Activated CD4-positive, CD25-positive, alpha-beta regulatory T cell treated with anti-CD3 and anti-CD28 coated beads, Interleukin-2, amount 50 U/mL, for 24 hours (primary cell): ENCODE measurements around the gene CLCC1.
"Not testable (repeated sequence)": the region's sequence is repeated elsewhere in the genome, so short reads cannot be mapped to it uniquely, and the experiment has no call there.

ENCODE experiments used
- ATAC-seq, 2 donors: fragments of 150-1000 bp; cut with Tn5 transposase; one replicate each; pipeline ENCODE4 v1.10.0; 2021; ENCODE audit warnings: mild to moderate bottlenecking in 1 of 2, moderate library complexity in 1 of 2

The CLCC1 gene, protein sequence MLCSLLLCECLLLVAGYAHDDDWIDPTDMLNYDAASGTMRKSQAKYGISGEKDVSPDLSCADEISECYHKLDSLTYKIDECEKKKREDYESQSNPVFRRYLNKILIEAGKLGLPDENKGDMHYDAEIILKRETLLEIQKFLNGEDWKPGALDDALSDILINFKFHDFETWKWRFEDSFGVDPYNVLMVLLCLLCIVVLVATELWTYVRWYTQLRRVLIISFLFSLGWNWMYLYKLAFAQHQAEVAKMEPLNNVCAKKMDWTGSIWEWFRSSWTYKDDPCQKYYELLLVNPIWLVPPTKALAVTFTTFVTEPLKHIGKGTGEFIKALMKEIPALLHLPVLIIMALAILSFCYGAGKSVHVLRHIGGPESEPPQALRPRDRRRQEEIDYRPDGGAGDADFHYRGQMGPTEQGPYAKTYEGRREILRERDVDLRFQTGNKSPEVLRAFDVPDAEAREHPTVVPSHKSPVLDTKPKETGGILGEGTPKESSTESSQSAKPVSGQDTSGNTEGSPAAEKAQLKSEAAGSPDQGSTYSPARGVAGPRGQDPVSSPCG

DNA sequence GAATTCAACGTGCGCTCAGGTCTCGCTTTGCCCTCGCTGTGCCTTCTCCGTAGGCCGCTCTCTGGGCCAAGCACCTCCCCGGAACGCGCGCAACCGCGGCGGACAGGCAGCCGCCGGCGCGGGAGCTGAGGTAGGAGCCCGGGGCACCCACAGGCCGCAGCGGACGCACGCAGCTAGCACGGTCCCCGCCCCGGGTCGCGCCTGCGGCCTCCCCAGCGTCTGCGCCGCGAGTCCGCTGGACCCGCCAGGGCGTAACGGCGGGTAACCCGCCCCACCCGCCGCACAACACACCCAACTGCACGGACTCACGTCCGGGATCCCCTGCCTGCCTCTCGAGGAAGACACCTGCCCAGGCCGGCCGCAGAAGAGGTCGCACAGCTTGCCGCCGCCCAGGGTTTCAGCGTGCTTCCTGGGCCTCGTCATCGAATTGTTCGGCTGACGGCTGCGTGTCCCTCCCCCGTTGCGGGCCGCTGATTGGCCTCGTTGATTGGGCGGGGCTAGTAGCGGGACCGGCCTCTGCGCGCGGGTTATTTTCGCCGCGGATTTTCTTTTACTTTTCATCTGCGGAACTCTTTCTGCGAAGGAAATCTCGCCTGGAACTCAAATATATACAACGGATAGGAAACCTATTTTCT, at the start of gene CLCC1:
CLCC1 (minus strand) TSS at position 433 of the 635 bp plus-strand sequence. CDS start 13,047 bp downstream, outside the sequence.
- ATAC-seq, result peak; percentile 96 to 97

DNA sequence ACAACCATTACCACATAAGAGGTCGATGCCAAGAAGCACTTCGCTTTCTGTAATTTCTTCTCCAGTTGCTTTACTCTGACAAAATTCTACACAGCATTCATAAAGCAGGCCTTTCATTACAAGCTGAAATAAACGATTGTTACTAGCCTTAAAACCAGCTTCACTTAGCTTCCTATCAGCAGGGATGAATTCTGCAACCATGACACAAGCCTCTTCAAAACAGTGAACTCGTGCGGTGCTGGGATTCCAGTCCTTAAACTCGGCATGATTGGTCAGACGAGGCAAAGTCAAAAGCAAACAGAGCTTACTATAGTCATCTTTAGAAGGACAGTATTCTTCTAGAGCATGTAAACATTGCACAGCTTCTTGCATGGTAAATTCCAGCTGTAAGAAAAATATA, 48.1 kb upstream of the CLCC1 start:
- no peak for ATAC-seq

DNA sequence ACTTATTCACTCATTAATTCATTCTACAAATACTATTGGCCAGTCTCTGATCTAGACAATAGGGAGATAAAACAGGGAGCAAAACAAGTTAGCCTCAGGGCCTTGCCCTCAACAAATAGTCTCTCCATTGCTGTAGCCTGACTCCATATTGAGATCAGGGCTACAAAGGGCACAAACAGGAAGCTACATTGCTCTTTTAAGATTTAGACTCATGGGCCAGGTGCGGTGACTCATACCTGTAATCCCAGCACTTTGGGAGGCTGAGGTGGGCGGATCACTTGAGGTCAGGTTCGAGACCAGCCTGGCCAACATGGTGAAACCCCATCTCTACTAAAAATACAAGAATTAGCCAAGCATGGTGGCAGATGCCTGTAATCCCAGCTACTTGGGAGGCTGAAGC, 33.3 kb upstream of the CLCC1 start:
- ATAC-seq, result not testable (repeated sequence)

DNA sequence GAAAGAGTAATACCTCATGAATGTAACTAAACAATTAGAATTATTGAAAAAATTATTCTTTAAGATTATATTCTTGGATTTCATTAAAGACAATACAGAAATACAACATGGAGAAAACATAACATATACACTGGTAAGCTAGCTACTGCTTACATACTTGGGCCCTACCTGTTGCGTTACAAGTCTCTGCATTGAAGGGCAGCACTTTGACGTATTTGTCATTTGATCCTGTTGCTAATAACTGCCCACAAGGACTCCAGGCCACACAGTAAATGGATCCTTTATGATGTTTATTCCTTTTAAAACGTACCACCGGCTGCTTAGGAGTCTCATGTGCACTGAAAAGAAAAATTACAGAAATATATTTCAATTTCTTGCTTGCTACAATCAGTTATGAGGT, 19.8 kb upstream of the CLCC1 start:
- ATAC-seq, result no peak

DNA sequence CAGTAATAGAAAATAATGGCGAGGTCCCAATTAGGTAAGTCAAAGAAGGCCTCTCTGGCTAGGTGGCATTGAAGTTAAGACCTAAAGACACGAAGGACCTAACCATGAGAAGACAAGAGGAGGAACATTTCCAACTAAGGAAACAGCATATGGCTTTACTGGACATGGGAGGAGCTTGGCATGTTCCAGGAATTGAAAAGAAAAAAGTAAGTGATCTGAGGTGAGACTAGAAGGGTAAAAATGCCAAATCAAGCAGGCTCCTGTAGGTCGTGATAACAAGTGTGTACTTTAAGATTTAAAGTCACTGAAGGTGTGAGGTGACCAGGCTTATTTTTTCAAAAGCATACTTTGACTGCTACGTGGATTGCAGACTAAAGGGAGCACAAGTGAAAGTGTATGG, 13.4 kb upstream of the CLCC1 start:
- no peak for ATAC-seq

DNA sequence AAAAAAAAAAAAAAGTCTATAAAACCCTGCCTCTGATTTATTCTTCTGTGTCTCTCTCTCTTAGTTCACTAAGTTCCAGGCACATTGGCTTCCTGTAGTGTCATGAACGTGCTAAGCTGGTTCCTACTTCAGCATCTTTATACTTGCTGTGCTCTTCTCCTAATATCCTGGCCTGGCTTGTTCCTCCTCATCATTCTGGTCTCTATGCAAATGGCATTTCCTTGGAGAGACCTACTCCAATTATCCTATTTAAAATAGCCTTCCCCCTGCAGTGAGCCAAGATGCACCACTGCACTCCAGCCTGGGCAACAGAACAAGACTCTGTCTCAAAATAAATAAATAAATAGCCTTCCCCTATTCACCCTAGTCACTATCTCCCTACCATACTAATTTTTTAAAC, 9.7 kb upstream of the CLCC1 start:
- no peak for ATAC-seq

DNA sequence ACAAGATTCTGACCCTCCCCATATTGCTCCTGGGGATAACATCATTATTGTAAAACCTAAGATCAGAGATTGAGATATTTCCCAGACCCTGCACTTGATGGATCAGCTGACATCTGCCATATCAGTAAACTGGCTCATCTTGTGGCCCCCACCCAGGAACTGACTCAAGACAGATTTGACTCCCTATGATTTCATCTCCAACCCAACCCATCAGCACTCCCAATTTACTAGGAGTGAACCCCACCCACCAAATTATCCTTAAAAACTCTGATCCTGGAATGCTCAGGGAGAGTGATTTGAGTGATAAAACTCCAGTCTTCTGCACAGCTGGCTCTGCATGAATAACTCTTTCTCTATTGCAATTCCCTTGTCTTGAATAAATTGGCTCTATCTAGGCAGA, 6.1 kb upstream of the CLCC1 start:
- ATAC-seq, result no peak

DNA sequence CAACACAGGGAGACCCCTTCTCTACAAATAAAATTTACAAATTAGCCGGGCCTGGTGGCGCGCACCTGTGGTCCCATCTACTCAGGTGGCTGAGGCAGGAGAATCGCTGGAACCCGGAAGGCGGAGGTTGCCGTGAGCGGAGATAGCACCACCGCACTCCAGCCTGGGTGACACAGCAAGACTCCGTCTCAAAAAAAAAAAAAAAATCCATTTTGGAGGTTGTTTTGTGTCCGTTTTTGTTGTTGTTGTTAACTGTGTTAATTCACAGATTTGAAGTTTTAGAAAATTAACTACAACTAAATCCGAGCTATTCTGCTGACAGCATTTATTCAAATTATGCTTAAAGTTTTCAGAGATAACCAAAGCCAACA, 618 bp downstream of the CLCC1 start:
- ATAC-seq, result peak in 1 of 2 donors; percentile 15

DNA sequence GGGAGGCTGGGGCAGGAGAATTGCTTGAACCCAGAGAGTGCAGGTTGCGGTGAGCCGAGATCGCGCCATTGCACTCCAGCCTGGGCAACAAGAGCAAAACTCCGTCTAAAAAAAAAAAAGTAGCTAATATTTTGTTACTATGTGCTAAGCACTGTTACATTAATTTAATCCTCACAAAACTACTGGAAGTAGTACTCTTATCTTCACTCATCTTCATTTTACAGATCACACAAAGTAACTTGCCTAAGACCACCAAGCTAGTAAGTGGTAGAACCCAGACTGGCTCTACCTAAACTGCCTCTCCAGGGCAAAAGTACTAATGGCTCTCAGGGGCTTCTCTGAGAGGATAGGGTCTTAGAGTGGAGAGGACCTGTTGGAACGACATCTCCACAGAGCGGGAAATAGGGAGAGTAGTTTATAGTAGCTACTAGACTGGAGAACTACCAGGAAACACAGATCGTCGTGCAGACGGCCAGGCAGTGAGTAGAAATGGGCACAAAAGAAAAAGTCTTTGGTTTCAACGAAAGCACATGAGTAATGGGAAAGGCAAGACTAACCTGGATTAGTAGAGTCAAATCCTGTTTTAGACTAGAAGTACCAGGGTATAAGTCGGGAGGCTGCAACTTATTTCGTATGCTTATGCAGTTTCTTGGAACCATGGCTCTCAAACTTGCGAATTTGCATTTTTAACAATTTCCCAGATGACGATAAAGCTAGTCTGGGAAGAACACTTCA, 1.4 kb downstream of the CLCC1 start:
- no peak for ATAC-seq

DNA sequence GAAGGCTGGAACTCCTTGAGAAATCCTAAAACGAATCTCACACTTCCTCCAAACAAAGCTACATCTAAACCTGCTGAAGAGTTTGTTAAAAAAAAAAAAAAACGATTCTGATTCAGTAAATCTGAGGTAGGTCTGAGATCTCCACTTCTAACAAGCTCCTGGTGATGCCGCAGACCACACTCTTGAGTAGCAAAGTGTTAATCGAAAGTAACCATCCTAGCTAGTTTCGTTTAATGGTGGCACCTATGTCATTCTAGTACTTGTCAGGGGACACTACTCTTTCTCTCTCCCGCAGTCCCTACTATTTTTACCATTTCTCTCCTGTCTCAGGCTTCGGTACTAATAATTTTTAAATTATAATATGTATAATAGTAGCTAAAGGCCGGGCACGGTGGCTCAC, 2.1 kb downstream of the CLCC1 start:
- no peak for ATAC-seq

DNA sequence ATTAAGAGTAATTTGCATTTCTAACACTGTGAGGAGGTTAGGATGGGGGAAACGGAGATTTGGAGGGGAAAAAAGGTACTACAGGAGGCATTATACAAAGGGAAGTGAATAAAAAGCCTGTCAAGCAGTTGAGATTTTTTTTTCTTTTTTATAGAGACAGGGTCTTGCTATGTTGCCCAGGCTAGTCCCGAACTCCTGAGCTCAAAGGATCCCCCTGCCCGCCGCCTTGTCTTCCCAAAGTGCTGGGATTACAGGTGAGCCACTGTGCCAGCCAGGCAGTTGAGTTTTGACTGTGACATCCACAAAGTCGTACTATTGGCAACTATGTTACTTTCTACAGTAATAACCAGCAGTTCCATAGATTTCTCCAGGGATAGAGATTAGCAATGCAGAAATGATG, 2.6 kb downstream of the CLCC1 start:
- ATAC-seq, result no peak

DNA sequence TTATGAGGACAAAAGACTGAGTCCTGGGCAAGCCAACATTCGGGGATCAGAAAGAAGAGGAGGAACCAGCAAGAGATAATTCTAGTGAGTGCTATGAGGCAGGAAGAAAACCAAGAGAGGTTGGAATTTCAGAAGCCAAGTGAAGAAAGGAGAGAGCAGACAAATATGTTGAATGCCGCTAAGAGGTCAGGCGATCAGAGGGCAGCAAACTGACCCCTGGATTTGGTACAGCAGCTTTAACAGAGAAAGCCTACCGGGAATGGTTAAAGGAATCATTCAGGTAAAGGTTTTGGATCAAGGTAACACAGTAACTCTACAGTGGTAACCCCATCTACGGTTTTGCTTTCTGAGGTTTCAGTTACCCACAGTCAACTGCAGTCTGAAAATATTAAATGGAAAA, 5.4 kb downstream of the CLCC1 start:
- no peak for ATAC-seq

DNA sequence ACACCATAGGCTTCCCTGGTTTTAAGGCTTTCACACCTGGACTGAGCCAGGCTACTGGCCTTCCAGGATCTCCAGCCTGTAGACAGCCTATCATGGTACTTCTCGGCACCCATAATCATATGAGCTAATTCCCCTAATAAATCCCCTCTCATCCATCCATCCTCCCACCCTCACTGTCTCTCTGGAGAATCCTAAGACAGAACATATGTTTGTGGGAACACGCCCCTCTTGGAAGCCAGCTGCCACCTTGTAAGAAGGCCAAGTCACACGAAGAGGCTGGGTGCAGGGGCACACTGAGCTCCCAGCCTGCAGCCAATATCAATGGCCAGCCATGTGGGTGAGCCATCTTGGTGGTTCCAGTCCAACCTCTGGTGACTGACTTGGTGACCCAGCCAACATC, 7.4 kb downstream of the CLCC1 start:
- ATAC-seq, result no peak

DNA sequence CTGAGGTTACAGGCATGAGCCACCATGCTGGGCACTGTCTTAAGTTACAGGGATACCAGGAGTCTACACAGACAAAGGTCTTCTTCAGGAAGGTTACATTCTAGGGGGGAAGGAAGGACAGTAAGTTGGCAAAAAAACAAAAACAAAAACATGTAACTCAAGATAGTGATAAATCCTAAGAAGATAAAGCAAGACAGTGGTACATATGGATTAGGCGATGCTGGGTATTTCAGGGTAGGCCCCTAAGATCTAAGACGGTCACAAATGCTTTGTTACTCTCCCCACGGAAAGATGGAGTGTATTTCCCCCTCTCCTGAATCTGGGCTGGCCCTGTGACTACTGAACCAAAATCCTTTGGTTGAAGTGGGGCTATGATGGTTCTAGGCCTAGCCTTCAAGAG, 8.2 kb downstream of the CLCC1 start:
- ATAC-seq, result no peak

DNA sequence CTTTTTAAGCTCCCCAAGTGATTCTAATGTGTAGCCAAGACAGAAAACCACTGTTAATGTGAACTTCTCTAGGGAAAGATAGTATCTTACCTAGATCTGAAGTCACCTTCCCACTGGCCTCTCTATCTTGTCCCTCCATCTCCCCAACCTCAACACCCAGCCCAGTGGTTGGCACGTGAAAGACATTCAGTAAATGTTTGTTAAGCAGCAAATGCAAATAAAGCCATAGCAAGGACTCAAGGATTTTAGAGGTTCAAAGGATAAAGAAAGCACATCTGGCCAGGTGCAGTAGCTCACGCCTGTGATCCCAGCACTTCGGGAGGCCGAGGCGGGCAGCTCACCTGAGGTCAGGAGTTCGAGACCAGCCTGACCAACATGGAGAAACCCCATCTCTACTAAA, 9.8 kb downstream of the CLCC1 start:
- no peak for ATAC-seq

DNA sequence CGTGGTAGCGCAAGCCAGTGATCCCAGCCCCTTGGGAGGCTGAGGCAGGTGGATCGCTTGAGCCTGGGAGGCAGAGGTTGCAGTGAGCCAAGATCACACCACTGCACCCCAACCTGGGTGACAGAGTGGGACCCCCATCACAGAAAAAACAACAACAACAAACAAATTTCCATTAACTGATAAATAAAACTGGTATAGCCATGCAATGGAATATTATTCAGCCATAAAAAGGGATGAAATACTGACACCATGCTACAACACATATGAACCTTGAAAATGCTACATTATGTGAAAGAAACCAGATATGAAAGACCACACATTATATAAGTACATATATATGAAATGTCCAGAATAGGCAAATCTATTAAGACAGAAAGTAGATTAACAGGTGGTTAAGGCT, 12.0 kb downstream of the CLCC1 start:
- no peak for ATAC-seq

DNA sequence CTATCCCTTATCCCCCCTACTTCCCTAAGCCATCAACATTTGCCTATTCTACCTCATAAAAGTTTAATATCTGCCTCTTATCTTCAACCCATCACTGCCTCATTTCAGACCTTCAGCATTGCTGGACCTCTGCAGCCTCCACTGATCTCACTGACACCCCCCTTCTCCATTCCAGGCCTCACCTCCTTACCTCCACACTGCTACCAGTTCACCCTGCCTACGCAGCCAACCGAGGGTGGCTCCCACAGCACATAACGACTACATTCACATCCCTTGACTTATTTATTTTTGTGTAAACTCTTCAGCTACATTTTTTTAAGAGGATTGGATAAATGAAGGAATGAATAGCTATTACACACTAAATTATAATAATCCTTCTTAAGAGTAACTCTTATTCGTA, 14.2 kb downstream of the CLCC1 start:
- ATAC-seq, result no peak

DNA sequence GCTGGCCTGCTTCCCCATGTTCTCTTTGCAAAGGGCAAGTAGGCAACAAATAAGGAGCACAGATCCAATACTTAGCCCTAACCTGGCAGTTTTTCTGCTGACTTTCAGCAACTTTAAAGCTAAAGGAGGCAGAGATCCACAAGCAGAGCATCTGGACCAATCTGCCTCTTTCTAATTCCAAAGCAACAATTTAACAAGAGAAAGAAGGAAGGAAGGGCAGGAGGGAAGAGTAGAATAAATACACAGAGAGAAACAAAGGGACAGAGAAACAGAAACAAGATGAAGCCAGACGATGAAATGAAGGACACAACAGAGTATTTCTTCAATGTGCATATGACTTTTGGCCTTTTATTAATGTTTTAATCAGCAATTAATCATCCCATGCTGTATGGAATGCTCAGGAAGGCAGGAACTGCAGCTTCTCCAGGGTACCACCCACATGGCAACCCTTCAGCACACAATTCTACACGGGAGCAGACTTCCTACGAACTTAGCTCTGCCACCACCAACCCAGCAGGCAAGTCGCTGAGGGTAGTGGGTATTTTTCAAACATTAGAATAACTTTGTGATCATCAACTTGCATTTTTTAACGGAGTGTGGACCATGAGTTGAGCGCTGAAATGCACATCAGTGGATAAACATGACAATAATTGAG, 15.3 kb downstream of the CLCC1 start:
- ATAC-seq, result no peak

DNA sequence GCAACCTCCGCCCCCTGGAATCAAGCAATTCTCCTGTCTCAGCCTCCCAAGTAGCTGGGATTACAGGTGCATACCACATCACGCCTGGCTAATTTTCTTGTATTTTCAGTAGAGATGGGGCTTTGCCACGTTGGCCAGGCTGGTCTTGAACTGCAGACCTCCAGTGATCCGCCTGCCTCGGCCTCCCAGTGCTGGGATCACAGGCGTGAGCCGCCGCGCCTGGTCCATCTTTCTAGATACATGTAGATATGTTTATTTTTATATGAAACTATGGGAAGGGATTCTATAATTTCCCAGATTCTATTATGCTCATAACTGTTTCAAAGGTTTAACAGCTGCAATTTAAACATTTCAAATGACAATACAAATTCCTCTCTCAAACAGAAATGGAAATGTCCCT, 27.1 kb downstream of the CLCC1 start:
- no peak for ATAC-seq

DNA sequence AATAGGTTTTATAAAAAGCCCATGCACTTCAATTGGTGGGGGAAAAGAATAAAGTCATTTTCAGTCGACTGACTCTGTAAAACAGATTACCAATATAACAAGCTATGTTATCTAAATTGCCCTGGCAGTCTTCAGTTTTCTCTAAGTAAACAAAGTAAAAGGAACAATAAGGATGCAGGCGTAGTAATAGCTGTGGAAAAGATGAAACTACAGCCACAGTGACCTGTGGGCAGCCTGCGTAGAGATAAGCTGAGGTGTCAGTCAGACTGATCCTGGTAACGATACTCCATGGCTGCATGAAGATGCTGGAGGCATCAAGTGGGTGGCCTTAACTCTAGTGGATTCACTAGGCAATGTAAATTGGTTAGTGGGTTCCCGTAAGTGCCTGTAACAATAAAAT, 29.3 kb downstream of the CLCC1 start:
- ATAC-seq, result no peak

DNA sequence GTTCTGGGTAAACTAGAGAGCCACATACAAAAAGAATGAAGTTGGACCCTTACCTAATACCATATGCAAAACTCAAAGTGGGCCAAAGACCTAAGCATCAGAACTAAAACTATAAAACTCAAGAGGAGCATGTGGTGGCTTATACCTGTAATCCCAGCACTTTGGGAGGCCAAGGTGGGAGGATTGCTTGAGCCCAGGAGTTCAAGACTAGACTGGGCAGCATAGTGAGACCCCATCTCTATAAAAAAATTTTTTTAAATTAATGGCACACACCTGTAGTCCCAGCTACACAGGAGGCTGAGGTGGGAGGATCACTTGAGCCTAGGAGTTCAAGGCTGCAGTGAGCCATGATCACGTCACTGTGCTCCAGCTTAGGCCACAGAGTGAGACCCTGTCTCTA, 35.7 kb downstream of the CLCC1 start:
- not testable (repeated sequence) for ATAC-seq

DNA sequence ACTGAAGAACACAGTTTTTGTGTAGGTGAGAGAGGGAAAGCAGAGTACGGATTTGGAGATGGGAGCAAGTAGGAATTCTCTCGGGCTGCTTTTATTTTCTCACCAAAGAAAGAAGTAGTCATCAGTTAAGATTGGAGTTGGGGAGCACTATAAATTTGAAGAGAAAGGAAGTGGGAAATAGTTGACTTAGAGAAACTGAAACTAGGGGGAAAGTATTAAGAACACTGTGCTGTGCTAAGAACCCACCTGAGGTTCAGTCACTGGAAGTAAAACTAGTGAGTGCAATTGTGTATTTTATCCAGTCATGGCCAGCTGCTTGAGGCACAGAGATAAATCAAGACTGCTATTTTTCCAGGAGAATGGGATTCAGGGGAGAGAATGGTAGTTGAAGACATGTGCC, 37.4 kb downstream of the CLCC1 start:
- ATAC-seq, result no peak

DNA sequence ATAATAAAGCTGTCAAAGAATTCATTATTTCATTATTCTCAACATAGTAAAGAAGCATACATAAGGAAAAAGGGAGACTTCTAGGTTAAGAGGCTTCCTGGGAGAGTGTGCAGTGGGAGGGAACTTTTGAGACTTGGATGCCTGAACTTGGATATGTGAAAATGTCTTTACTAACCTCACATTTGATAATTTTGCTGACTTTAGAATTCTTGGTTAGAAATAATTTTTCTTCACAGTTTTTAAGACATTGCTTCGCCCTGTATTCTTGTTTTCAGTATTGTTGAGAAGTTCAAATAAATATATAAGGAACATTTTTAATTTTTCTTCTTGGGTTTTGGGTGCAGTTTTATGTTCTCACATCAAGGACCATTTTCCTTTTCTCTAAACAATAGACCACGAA, 46.5 kb downstream of the CLCC1 start:
- ATAC-seq, result no peak
